ENCODE data around the gene PLPP7. TPM values are rescaled to one million over a fixed set of nuclear protein-coding genes. Genes with fewer than 3 reads are reported as not detected.

The PLPP7 gene
- total RNA-seq, 1 donor from 2014 or later = 3.1 TPM

DNA sequence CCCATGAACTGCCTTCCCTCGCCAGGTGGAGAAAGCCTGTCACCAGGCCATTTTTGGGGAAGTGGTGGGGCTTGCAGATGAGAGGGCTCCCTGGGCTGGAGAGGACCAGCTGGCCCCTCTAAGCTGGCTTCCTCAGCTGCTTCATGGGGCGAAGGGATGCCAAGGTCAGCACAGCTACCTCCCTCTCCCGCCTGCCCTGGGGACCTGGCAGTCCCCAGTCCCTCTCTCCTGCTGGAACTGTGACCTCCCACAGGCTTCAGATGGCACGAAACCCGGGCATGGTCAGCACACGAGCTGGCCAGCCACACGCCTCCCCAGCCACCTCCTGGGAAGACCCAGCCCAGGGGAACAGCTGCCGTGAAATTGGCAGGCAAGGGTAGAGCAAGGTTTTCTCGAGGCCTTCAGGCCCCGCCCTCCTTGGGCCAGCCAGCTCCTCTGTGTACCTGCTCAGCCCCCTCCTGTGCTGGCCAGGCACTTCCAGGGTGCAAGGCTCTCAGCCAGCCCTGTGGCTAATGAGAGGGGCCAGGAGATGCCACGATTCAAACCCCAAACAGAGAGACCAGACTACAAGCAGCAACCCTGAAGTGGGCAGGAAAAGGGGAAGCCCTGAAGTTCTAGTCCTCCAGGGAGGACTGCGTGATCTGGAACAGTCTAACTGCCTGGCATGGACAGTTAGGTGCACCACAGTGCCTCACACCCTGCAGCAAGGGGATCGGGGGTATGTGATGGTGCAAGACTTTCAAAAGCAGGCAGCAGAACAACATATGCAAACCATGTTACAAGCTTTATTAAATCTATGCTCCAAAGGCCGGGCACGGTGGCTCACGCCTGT, 12.9 kb downstream of the PLPP7 start:
- Mint-ChIP-seq H3K27me3 (no peaks in the 10 kb centered on the region), H3K36me3 (no peaks in the 10 kb centered on the region), H3K9me3 (no peaks in the 10 kb centered on the region), H3K4me1 (ENCODE audit: unreplicated experiment) (no peaks in the 10 kb centered on the region), H3K4me3 (no peak overlapping the region), H3K27ac (no peak overlapping the region)
- TF ChIP-seq, protein P1, sequence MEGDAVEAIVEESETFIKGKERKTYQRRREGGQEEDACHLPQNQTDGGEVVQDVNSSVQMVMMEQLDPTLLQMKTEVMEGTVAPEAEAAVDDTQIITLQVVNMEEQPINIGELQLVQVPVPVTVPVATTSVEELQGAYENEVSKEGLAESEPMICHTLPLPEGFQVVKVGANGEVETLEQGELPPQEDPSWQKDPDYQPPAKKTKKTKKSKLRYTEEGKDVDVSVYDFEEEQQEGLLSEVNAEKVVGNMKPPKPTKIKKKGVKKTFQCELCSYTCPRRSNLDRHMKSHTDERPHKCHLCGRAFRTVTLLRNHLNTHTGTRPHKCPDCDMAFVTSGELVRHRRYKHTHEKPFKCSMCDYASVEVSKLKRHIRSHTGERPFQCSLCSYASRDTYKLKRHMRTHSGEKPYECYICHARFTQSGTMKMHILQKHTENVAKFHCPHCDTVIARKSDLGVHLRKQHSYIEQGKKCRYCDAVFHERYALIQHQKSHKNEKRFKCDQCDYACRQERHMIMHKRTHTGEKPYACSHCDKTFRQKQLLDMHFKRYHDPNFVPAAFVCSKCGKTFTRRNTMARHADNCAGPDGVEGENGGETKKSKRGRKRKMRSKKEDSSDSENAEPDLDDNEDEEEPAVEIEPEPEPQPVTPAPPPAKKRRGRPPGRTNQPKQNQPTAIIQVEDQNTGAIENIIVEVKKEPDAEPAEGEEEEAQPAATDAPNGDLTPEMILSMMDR (conservative IDR thresholded peaks at IDR 0.05) = no peak
- DNase-seq (ENCODE audit: extremely low spot score, unreplicated experiment) = no peak

DNA sequence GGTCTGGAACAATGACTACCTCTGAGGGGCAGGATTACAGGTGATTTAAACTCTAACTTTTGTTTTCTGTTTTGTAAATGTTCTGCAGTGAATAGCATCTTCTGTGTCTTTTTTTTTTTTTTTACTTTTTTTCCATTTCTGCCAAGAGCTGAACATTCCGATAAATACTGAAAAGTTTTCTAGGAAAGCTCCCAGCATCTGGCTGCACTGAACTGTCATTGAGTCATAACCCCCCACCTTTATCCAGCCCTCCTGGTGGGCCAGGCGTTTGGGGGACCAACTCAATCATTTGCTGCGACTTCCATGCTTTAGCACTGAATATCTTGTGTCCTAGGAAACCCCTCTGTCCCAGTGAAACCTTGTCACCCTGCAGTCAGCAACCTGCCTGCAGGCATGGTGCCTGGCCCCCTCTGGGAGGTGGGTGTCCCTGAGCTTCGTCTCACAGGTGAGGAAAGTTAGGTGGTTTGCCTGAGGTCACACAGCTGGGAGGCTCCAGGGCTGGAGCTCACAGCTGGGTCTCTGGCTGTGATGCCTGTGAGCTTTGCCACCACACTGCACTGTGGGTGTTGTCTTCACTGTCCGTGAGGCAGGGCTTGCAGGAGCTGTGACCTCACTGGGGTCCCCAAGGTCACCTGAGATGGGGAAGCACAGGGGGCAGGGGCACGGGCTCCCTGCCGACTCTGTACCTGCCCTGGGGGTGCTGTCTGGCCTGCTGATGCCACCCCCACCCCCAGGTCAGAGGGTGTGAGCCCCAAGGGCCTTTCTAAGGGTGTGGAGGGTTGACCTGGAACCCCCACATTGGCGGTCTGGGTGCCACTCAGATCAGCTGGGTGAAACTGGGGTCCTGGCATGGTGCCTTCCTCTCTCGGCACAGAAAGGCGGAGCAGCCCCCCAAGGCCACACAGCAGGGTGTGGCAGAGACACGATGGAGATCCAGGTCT, 14.1 kb downstream of the PLPP7 start:
- no peak overlapping the region for H3K4me3 Mint-ChIP-seq
- no peak overlapping the region for H3K27ac Mint-ChIP-seq
- H3K27me3 Mint-ChIP-seq = no peaks in the 10 kb centered on the region

DNA sequence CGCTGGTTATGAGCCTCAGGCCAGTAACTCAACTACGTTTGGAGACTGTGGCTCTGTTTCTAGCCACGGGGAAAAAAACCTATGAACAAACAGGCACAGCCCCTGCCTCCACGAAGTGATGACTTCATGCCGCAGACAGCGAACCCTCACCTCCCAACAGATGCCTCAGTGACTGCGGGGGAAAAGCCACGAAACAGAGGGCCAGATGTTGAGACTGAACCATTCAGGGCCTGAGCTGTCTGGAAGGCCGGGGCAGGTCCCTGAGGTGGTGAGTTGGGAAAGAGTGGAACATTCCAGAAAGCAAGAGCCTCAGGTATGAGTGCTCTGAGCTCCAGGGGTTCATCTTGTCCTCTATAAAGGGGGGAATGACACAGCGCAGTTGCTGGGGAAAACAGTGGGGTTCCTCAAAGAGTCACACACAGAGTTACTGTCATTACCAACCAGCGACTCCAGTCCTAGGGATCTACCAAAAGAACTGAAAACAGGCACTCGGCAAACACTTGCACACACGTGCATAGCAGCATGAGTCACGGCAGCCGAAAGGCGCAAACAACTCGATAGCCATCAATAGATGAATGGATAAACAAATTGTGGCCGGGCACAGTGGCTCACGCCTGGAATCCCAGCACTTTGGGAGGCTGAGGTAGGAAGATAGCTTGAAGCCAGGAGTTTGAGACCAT, 15.3 kb downstream of the PLPP7 start:
- Mint-ChIP-seq H3K4me3 (no peak overlapping the region), H3K9me3 (no peaks in the 10 kb centered on the region), H3K36me3 (no peaks in the 10 kb centered on the region), H3K27ac (no peak overlapping the region), H3K4me1 (ENCODE audit: unreplicated experiment) (no peaks in the 10 kb centered on the region), H3K27me3 (no peaks in the 10 kb centered on the region)
- DNase-seq (ENCODE audit: extremely low spot score, unreplicated experiment) = no peak
- TF ChIP-seq, protein P1 (conservative IDR thresholded peaks at IDR 0.05) = no peak

More for the DNA sequence above, 14.1 kb downstream of the PLPP7 start:
- Mint-ChIP-seq H3K4me1 (ENCODE audit: unreplicated experiment) (no peaks in the 10 kb centered on the region), H3K9me3 (no peaks in the 10 kb centered on the region), H3K36me3 (no peaks in the 10 kb centered on the region)
- TF ChIP-seq, protein P1 (conservative IDR thresholded peaks at IDR 0.05) = no peak
- DNase-seq (ENCODE audit: extremely low spot score, unreplicated experiment) = no peak

DNA sequence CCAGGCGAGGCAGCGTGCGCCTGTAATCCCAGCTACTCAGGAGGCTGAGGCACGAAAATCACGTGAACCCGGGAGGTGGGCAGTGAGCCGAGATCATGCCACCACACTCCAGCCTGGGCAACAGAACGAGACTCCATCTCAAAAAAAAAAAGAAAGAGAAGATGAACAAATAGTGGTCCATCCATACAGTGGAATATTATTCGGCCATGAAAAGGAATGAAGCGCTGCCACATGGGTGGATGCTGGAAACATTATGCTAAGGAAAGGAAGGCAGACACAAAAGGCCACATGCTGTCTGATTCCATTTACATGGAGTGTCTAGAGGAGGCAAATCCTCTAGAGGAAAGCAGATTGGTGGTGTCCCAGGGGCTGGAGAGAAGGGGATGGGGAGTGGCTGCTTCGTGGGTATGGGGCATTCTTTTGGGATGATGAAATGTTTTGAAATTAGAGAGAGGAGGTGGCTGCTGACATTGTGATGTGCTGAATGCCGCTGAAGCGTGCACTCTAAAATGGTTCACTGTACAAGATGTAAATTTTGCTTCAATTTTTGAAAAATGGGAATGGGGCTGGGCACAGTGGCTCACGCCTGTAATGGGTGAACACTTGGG, 17.0 kb downstream of the PLPP7 start:
- no peak overlapping the region for H3K4me3 Mint-ChIP-seq
- no peaks in the 10 kb centered on the region for H3K9me3 Mint-ChIP-seq
- H3K27ac Mint-ChIP-seq = no peak overlapping the region
- H3K27me3 Mint-ChIP-seq = no peaks in the 10 kb centered on the region
- TF ChIP-seq, protein P1 (conservative IDR thresholded peaks at IDR 0.05) = no peak
- no peak for DNase-seq (ENCODE audit: extremely low spot score, unreplicated experiment)
- no peaks in the 10 kb centered on the region for H3K4me1 Mint-ChIP-seq (ENCODE audit: unreplicated experiment)
- H3K36me3 Mint-ChIP-seq = no peaks in the 10 kb centered on the region

DNA sequence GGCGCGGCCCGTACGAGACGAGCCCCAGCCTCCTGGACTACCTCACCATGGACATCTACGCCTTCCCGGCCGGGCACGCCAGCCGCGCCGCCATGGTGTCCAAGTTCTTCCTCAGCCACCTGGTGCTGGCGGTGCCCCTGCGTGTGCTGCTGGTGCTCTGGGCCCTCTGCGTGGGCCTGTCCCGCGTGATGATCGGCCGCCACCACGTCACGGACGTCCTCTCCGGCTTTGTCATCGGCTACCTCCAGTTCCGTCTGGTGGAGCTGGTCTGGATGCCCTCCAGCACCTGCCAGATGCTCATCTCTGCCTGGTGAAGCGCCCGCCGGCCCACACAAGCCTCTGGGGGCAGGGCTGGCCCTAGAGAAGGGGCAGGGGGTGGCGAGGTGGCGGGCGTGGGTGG, 18.5 kb downstream of the PLPP7 start:
- H3K27ac Mint-ChIP-seq = no peak overlapping the region
- no peaks in the 10 kb centered on the region for H3K4me1 Mint-ChIP-seq (ENCODE audit: unreplicated experiment)
- TF ChIP-seq, protein P1 (conservative IDR thresholded peaks at IDR 0.05) = no peak
- H3K4me3 Mint-ChIP-seq = no peak overlapping the region
- H3K27me3 Mint-ChIP-seq = no peaks in the 10 kb centered on the region
- no peak for DNase-seq (ENCODE audit: extremely low spot score, unreplicated experiment)
- no peaks in the 10 kb centered on the region for H3K36me3 Mint-ChIP-seq
- H3K9me3 Mint-ChIP-seq = no peaks in the 10 kb centered on the region

Measured in type B pancreatic cell (in vitro differentiated cells).